ENCODE data around the gene FAM219B. TPM values are rescaled to one million over a fixed set of nuclear protein-coding genes. Genes with fewer than 3 reads are reported as not detected.

FAM219B gene
- total RNA-seq, 1 donor from 2014 or later = 55.1 TPM

DNA sequence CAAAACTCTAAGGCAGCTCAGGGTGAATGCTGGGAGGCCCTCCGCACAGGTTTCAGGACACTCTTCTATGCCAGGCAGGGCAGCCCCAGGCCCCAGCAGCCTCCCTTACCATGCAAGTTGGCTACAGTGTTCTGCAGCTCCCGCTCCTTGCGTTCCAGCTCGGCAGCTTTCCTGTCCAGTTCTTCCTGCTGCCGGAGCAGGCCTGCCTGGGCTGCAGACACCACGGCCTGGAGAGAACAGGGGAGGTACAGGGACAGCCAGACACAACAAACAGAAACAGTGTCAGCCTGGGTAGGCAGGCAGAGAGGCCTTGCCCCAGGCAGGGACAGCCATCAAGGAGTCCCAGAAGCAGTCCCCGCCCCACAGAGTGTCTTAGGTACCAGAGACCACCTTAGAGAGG lies 54.7 kb downstream of the FAM219B start:
- no peak for DNase-seq (ENCODE audit: extremely low read depth, low read depth, low spot score)

DNA sequence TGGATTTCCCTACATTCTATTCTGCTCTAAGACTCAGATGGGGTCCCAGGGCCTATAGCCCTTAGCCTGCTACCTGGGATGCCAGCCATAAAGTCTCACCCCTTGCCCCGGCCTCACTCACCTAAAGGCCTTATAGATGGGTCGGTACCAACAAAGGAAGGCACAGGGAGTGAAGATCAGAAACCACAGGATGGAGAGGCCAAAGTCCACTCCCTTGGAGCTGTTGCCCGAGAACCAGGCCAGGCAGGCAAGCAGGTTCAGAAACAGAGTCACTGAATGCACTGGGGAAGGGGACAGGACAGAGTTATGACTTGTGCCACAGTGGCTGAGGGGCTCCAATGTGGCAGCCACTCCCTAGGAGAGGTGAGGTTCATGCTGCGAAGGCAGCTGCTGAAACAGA lies 56.3 kb downstream of the FAM219B start:
- DNase-seq (ENCODE audit: extremely low read depth, low read depth, low spot score) = no peak

Other genes with a start within 250 kb of the FAM219B start
- 25.8 and 39.9 TPM in 2 replicates for gene EDC3, start 210.8 kb downstream of the FAM219B start, total RNA-seq
- 2.0 and 3.7 TPM in 2 replicates for gene CYP1A1, start 181.3 kb downstream of the FAM219B start, total RNA-seq
- not detected in 2 replicates for gene CYP1A2, start 158.0 kb downstream of the FAM219B start, total RNA-seq
- gene CSK, start 124.8 kb downstream of the FAM219B start, total RNA-seq = 48.0 and 69.4 TPM in 2 replicates
- 0.64 TPM in 1 of 2 replicates, not detected in the other for gene LMAN1L, start 94.0 kb downstream of the FAM219B start, total RNA-seq
- not detected in 2 replicates for gene CPLX3, start 80.2 kb downstream of the FAM219B start, total RNA-seq
- gene ULK3, start 63.7 kb downstream of the FAM219B start, total RNA-seq = 40.0 and 45.2 TPM in 2 replicates
- gene SCAMP2, start 33.5 kb downstream of the FAM219B start, total RNA-seq = 62.3 and 87.9 TPM in 2 replicates
- gene MPI, start 16.8 kb downstream of the FAM219B start, total RNA-seq = 50.8 and 59.4 TPM in 2 replicates
- 157 and 187 TPM in 2 replicates for gene COX5A, start 31.2 kb upstream of the FAM219B start, total RNA-seq
- gene RPP25, start 49.9 kb upstream of the FAM219B start, total RNA-seq = 25.3 and 26.3 TPM in 2 replicates
- gene SCAMP5, start 88.7 kb upstream of the FAM219B start, total RNA-seq = 27.2 and 32.6 TPM in 2 replicates
- 19.7 and 22.5 TPM in 2 replicates for gene PPCDC, start 116.7 kb upstream of the FAM219B start, total RNA-seq

Measured in glomerular endothelial cell (primary cell).